HepG2 (cell line): Measurements from ENCODE around the gene SDK2.

Experiments
- AGO2 ChIP-seq: fragments of 200-400 bp; formaldehyde crosslinking; optimal IDR thresholded peaks from 2 replicates; pipeline ENCODE3; 2017; ENCODE audit warnings: mild to moderate bottlenecking, low read depth, low read length, moderate library complexity
- BHLHE40 ChIP-seq: IDR thresholded peaks from 2 replicates; pipeline ENCODE4 v1.6.1; 2011; ENCODE audit warnings: low read length, improper control_type of control experiment
- FOXO1 ChIP-seq: sonication (generic); formaldehyde crosslinking; IDR thresholded peaks from 2 replicates; pipeline ENCODE4 v1.4.0; 2020; ENCODE audit warnings: missing genetic modification reagents
- MAFF ChIP-seq: IDR thresholded peaks from 2 replicates; pipeline ENCODE4 v1.6.1; 2011; ENCODE audit warnings: low read depth, low read length, improper control_type of control experiment

DNA sequence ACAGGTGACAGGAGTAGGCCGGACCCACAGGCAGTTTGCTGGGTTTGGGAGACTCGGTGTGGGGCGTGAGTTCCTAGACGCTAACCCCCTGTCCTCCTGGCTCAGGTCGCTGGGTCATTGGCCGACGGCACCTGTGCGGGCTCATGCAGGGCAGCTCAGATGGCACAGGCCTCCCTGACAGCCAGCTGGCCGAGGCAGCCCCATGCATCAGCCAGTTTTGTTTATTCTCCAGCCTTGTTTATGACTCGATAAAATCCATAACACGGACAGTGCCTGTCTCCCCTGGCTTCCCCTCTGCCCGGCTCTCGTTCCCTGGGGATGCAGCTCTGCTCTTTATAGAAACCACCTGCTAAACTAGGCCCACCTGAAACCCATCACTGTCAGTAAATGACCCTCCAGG is 46.0 kb downstream of the SDK2 start:
- no peak for TF ChIP-seq BHLHE40
- TF ChIP-seq AGO2: no peak
- TF ChIP-seq FOXO1: no peak
- TF ChIP-seq MAFF: no peak
